Ovary (tissue), 10 donors: ENCODE measurements around the gene SIT1. TPM values are rescaled to one million over a fixed set of nuclear protein-coding genes. Genes with fewer than 3 reads are reported as not detected.

Source experiments
- DNase-seq, 5 donors: peaks; one replicate each; pipeline ENCODE4 v3.0.0-alpha.2; 2019 to 2020
- H3K27ac ChIP-seq, 2 donors: fragments of 200-600 bp; one replicate each; pipeline versions ENCODE4 v1.5.1 to v1.8.0; 2019 to 2022
- H3K27me3 ChIP-seq: fragments of 200-600 bp; one replicate; pipeline ENCODE4 v1.8.0; 2022
- H3K36me3 ChIP-seq: fragments of 200-600 bp; sonication (generic); one replicate; pipeline ENCODE4 v1.5.1; 2019
- H3K4me1 ChIP-seq: one replicate; pipeline ENCODE4 v1.8.1; 2013; ENCODE audit warnings: mild to moderate bottlenecking, moderate library complexity; ENCODE audit not compliant: insufficient read depth
- H3K4me3 ChIP-seq: fragments of 200-600 bp; sonication (generic); one replicate; pipeline ENCODE4 v1.5.1; 2017
- H3K9me3 ChIP-seq, 2 donors: fragments of 200-600 bp in 1 of 2; sonication (generic) in 1 of 2; one replicate each; pipeline versions ENCODE4 v1.5.1 to v1.8.1; 2013 to 2019; ENCODE audit warnings: mild to moderate bottlenecking in 1 of 2, moderate library complexity in 1 of 2
- EP300 ChIP-seq: sonication (generic); formaldehyde crosslinking; IDR thresholded peaks from one replicate; pipeline ENCODE4 v1.6.1; 2017; ENCODE audit warnings: antibody characterized with exemption
- POLR2A ChIP-seq: fragments of 450-650 bp; IDR thresholded peaks from one replicate; pipeline ENCODE4 v1.6.1; 2017; ENCODE audit warnings: antibody characterized with exemption, mild to moderate bottlenecking, moderate library complexity
- WGBS, 3 donors: extraction: QIAGEN DNeasy Blood & Tissue Kit in 1 of 3; methylation state at CpG; one replicate each; pipeline versions ENCODE4 v1.1.5 to v1.1.7; 2013 to 2017; 5-methylcytosine and 5-hydroxymethylcytosine counted together
- intact Hi-C, 4 donors: fragments of 100-400 bp; cut with DNase I; formaldehyde crosslinking; loops; one replicate each; pipeline versions ENCODE4 v1.11.0 to v1.15.1; 2022 to 2023
- long read RNA-seq, 3 donors: library from polyadenylated mRNA in 2 of 3; unstranded in 2 of 3; transcript quantifications; one replicate each; pipeline ENCODE4 v2.0.0 and lab custom pipeline, GENCODE V29; 2021 to 2026
- polyA plus RNA-seq, 2 donors: library from polyadenylated mRNA; stranded (reverse); fragments of 200-250 nt in 1 of 2; fragments of 350-450 nt in 1 of 2; fragmentation: Illumina TruSeq in 1 of 2; extraction: RNeasy Lipid Tissue Mini Kit (QIAGEN cat#74804) in 1 of 2; gene quantifications; one replicate each; pipeline ENCODE4 v1.2.3, GENCODE V29; 2013 to 2014
- total RNA-seq, 7 donors: library from RNA; depleted of rRNA in 2 of 7; stranded (reverse); fragments of >200 nt in 2 of 7; fragmentation: NEBNext Ultra II Directional in 3 of 7; extraction: Animal tissue kit (Norgen Biotek cat#: 25700) in 3 of 7; gene quantifications; one replicate each; pipeline versions ENCODE4 v1.1.0 to v1.2.4, GENCODE V29; 2016 to 2023
- TF ChIP-seq, protein P1 (sequence below), 3 donors: fragments of 450-650 bp in 2 of 3; fragments of 200-600 bp in 1 of 3; IDR thresholded peaks; one replicate each; pipeline versions ENCODE4 v1.5.1 to v1.8.0; 2016 to 2022; ENCODE audit warnings: antibody characterized with exemption in 3 of 3, mild to moderate bottlenecking in 1 of 3
- donor health status: DM: no; HTN: no; CAD: no; lungs with moderate emphysema.
- donor health status: DM: no; HTN: no; CAD: no.
- donor health status: Bipolar disorder and iron deficiency.
- donor health status: DM: yes; HTN: yes; CAD: no.
- donor health status: DM: no; HTN: no; CAD: no.
- donor health status: DM: yes; HTN: yes; CAD: no.

SIT1 gene, protein sequence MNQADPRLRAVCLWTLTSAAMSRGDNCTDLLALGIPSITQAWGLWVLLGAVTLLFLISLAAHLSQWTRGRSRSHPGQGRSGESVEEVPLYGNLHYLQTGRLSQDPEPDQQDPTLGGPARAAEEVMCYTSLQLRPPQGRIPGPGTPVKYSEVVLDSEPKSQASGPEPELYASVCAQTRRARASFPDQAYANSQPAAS
- total RNA-seq: under 1 TPM in 4 of 7 donors, not detected in 3; 0.20 to 0.72 (median 0.56) TPM
- polyA plus RNA-seq: under 1 TPM; 0.29 to 0.82 TPM
- long read RNA-seq, donor 1: 0 reads
- long read RNA-seq, donor 2: 0 reads
- long read RNA-seq, donor 3: 0 reads

DNA sequence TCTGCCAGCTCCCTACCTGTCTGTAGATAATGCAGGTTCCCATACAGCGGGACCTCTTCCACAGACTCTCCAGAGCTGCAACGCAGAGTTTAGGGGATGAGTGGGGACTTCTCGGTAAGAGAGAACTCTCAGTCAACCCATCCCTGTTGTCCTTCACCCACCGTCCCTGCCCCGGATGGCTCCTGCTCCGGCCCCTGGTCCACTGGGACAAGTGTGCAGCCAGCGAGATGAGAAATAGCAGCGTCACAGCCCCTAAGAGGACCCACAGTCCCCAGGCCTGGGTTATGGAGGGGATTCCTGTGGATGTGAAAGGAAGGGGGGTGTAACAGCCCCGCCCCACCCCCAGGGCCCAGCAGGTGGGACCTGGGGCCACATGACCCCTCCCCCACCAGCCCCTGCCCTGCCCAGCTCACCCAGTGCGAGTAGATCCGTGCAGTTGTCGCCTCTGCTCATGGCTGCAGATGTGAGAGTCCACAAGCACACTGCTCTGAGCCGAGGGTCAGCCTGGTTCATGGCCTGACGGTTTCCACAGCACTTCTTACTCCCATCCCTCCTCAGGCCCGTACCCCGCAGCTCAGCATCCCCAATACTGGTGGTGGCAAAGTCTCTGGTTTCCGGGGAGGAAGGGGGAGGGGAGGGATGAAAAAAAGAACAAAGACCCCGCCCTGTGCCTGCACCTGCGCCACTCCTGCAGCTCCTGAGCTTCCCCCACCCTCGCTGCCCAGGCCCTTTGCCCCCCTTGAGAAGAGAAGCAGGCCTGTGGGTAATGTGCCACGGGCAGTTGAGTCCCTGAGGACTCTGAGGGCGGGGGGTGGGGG, at the start of gene SIT1:
TSS of gene SIT1 (minus strand) at position 591 of the 818 bp plus-strand sequence. CDS start at position 513, 78 bp downstream.
- TF ChIP-seq EP300 (no peak), POLR2A (no peak)
- TF ChIP-seq, protein P1, sequence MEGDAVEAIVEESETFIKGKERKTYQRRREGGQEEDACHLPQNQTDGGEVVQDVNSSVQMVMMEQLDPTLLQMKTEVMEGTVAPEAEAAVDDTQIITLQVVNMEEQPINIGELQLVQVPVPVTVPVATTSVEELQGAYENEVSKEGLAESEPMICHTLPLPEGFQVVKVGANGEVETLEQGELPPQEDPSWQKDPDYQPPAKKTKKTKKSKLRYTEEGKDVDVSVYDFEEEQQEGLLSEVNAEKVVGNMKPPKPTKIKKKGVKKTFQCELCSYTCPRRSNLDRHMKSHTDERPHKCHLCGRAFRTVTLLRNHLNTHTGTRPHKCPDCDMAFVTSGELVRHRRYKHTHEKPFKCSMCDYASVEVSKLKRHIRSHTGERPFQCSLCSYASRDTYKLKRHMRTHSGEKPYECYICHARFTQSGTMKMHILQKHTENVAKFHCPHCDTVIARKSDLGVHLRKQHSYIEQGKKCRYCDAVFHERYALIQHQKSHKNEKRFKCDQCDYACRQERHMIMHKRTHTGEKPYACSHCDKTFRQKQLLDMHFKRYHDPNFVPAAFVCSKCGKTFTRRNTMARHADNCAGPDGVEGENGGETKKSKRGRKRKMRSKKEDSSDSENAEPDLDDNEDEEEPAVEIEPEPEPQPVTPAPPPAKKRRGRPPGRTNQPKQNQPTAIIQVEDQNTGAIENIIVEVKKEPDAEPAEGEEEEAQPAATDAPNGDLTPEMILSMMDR (IDR thresholded peaks at IDR 0.05): no peak
- no peaks in the 10 kb centered on the region for H3K27me3 ChIP-seq
- H3K9me3 ChIP-seq: no peaks in the 10 kb centered on the region
- H3K27ac ChIP-seq: no peak within 1 kb of the TSS
- H3K4me1 ChIP-seq: peaks cover 3% of the 10 kb centered on the region
- no peak within 1 kb of the TSS for H3K4me3 ChIP-seq
- intact Hi-C loops: loop anchor here in 1 of 4 donors (5.0 to 10.0 kb wide), 2 partner anchors 156 to 182 kb away; partner anchors contain the start of gene RUSC2
- H3K36me3 ChIP-seq: no peaks in the 10 kb centered on the region
- 58 to 62% (median 61%) methylated on average over 22 of the region's 22 CpGs for WGBS, 3 donors
- DNase-seq: no peak

DNA sequence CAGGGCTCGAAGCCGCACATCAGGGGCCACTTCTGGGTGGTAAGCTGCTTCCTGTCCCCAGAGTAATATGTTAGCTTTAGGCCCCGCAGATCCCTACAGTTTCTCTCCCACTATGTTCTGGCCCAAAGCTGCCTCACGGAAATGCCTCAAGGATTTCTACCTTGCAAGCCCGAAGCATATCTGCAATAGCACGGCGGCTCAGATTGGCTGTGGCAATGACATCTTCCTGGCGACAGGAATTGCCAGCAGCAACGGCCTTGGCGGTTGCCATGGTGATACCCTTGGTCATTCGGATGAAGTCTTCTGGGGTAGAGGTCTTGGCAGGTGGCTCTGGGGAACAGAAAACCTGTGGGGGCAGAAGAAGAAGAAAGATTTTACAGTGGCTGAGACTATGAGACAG, 49.3 kb upstream of the SIT1 start:
- H3K9me3 ChIP-seq: no peaks in the 10 kb centered on the region
- 63 to 77% (median 70%) methylated on average over 11 of the region's 11 CpGs for WGBS, 3 donors
- TF ChIP-seq POLR2A (no peak), EP300 (no peak)
- TF ChIP-seq, protein P1 (IDR thresholded peaks at IDR 0.05): no peak
- no peak overlapping the region for H3K27ac ChIP-seq
- H3K27me3 ChIP-seq: no peaks in the 10 kb centered on the region
- no peaks in the 10 kb centered on the region for H3K4me1 ChIP-seq
- no peak overlapping the region for H3K4me3 ChIP-seq
- no peaks in the 10 kb centered on the region for H3K36me3 ChIP-seq
- no peak for DNase-seq
- intact Hi-C loops: no loop called here

DNA sequence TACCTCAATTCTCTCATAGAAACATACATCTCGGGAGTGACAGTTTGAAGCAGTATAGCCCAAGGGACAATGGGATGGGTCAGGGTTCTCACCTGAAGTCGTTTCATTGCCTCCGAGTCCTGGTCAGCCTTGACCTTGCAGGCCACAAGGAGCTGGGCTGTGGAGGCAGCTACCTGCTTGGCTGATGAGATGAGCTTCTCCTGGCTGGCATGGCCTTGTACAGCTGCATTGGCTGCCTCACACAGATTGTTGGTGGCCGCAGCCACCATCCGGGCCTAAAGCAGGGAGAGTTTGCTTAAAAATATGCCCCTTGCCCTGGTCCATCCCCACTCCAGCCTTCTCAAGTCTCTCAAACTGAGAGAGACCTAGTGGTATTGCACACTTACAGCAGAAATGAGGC, 47.5 kb upstream of the SIT1 start:
- Histone ChIP-seq H3K36me3 (no peaks in the 10 kb centered on the region), H3K27ac (no peak overlapping the region), H3K4me1 (no peaks in the 10 kb centered on the region), H3K27me3 (no peaks in the 10 kb centered on the region), H3K4me3 (no peak overlapping the region), H3K9me3 (no peaks in the 10 kb centered on the region)
- intact Hi-C loops: no loop called here
- no peak for DNase-seq
- 78 to 84% (median 82%) methylated on average over 5 of the region's 5 CpGs for WGBS, 3 donors
- TF ChIP-seq POLR2A (no peak), EP300 (no peak)
- TF ChIP-seq, protein P1 (IDR thresholded peaks at IDR 0.05): no peak

DNA sequence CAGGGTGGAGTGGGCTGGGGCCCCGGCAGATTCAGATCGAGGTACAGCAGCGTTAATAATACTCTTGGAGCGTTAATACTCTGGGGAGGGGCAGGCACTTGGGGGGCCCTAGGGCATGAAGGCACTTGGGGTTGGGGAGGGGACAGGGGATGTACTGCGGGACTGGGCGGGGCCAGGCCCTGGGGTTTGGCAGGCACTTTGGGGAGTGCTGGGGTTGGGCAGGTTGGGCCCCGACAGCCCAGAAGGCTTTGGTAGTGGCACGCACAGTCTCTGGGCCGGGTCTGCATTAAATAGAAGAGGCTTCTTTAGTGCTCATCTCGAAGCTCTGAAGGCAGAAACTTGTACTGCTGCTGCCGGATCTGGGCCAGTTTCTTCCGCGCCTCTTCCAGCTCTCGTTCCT, 46.8 kb upstream of the SIT1 start:
- WGBS, 3 donors: 68 to 79% (median 75%) methylated on average over 14 of the region's 14 CpGs
- no peak for DNase-seq
- Histone ChIP-seq H3K4me3 (no peak overlapping the region), H3K9me3 (no peaks in the 10 kb centered on the region), H3K27me3 (no peaks in the 10 kb centered on the region), H3K4me1 (no peaks in the 10 kb centered on the region), H3K36me3 (no peaks in the 10 kb centered on the region), H3K27ac (no peak overlapping the region)
- intact Hi-C loops: no loop called here
- no peak for TF ChIP-seq POLR2A
- TF ChIP-seq, protein P1 (IDR thresholded peaks at IDR 0.05): no peak
- TF ChIP-seq EP300: no peak
